ENCODE measurements around the gene NEDD4L.

NEDD4L gene

DNA sequence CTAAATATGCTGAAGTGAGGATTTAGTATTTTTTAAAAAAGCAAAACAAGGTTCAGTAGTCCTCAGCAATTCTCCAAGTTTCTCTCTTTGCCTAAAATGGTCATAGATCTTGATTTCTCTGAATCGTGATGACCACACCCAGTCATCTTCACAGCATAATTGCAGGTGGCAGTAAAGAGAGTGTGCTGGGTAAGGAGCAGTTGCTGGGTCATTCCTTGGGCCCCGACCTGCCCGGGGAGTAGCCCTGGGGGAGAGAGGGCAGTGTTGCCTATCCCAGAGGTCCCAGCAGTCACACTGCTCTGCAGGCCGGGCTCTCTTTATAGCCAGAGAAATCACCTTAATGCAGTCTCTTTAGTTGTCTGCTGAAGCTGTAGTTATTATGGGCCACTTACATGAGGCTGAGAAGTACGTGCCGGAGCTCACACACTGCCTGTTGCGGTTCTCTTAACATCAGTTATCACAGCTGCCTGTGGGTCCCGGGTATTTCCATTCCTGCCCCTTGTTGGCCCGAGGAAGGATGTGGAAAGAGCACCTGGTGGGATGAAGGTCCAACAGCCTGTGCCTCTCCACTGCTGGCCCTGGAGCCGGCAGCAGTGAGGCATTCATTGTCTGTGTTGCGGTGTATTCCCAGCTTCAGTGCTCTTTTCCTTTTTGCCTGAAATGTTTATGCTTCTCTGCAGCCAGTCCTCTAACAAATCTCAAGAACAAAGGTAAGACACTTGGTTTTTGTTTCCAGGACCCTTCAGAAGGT is 354.8 kb downstream of the NEDD4L start:
- no peak for DNase-seq (ENCODE audit: low spot score)

DNA sequence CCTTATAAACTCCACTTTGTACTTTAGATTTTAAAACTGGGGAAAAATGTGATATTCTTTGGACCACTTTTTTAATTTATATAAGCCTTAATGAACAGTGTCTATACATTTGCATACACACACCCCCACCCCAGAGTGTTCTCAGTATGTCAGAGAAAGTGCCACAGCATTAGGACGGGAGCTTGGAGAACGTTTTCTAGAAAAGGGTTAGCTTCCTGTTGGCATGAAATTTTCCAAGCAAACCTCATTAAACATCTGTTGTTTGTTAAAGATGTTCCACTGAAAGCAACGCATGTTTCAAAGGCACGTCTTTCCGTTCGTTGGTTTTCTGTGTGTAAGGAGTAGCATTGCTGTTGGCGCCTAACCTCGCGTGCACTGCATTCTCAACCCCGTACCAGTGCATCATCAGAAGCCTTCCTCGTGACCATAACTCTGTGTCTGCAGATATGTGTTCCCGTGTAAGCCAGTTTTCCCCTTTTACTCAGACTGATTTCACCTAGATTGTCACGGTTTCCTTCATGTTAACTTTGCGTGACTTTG is 356.4 kb downstream of the NEDD4L start:
- DNase-seq (ENCODE audit: low spot score), result no peak

DNA sequence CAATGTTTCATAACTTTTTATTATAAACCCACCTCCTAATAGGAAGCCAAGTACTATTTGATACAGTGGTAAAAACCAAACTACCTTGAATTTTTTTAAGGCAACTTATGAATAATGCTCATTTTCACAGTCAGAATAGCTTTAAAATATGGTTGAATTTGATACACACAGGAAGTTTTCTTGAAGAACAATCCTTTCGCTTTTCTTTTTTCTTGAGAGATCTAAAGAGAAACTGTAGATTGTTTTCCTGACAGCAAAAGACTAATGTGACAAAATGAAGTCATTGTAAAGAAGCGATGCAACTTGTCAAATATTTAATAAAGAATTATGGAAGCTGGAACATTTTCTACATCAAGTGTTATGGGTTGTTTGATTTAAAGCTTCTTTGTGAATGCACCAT is 357.2 kb downstream of the NEDD4L start:
- no peak for DNase-seq (ENCODE audit: low spot score)

DNA sequence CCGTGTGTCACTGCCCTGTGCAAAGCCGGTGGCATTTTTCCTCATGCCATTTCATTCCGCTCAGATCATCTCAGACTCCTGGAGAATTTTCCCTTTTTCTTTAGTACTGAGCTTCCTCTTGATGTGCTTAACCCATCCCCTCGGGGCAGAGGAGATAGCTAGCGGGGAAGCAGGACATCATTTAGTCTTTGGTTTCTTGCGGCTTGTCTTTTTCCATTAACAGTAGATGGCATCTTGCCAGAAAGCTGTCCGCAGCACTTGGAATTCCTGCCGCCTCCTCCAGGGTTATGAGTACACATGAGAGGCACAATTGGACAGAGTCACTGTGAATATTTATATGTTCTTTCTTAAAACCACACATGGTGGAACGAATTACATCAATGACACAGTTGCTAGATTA is 358.2 kb downstream of the NEDD4L start:
- no peak for DNase-seq (ENCODE audit: low spot score)

DNA sequence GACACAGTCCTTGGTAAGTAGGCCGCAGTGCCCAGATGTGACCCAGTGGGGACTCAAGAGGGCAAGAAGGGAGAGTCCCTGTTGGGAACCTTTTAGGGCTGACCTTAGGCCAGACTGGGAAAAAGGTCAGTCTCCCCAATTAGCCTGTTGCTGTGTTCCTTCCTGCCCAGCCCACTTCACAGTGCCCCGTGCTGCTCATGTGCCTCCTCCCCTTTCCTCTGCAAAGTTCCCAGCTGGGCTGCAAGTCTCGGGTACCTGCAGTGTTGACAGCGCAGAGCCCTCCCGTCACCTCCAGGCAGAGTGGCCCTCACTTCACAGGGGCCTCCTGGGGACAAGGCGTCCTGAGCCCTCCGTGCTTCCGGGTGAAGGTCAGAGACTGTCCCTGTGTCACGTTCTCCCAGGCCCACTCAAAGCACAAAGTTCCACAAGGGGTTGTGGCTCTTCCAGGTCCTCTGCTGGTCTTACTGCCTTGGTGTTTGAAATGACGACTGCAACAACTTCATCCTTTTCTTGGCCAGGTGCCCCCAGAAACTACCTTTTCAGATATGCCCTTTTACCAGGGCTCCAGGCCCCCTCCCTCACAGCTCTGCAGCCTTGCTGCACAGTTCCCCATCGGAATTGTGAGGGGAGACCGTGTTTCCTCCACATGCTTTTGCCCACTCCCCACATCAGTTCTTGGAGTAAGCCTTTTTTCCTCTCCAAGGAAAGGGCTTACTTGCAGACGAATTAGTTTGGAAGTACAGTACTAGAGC is 359.1 kb downstream of the NEDD4L start:
- DNase-seq (ENCODE audit: low spot score), result no peak

- no peak for DNase-seq (ENCODE audit: low spot score)
These were observed 359.9 kb downstream of the NEDD4L start for GRCh38 chr18:58403799-58404455.

GRCh38 chr18:58405107-58405898 is 361.3 kb downstream of the NEDD4L start:
- no peak for DNase-seq (ENCODE audit: low spot score)

- no peak for DNase-seq (ENCODE audit: low spot score)
These were observed 363.2 kb downstream of the NEDD4L start for GRCh38 chr18:58407263-58407648.

GRCh38 chr18:58407649-58408407 is 363.8 kb downstream of the NEDD4L start:
- DNase-seq (ENCODE audit: low spot score), result no peak

DNA sequence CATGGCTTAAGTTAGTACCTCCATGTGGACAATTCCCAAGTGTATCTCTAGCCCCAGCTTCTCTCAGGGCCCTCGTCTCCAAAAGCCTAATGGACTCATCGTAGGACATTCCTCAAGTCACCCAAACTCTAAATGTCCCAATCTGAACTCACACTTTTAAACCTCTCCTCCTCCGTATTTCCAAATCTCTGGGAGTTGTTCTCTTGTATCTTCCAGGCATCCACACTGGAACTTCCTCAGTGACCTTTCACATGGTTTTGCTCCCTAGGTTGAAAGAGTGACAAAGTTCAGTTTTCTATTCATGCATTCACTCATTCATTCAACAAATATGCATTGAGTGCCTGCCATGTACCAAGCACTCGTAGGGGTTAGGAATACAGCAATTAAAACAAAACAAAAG is 364.6 kb downstream of the NEDD4L start:
- no peak for DNase-seq (ENCODE audit: low spot score)

GRCh38 chr18:58409802-58410445 is 365.9 kb downstream of the NEDD4L start:
- DNase-seq (ENCODE audit: low spot score), result no peak

- DNase-seq (ENCODE audit: low spot score), result no peak
These were observed 367.3 kb downstream of the NEDD4L start for GRCh38 chr18:58411323-58411722.

- no peak for DNase-seq (ENCODE audit: low spot score)
These were observed 369.0 kb downstream of the NEDD4L start for GRCh38 chr18:58412844-58413666.

DNA sequence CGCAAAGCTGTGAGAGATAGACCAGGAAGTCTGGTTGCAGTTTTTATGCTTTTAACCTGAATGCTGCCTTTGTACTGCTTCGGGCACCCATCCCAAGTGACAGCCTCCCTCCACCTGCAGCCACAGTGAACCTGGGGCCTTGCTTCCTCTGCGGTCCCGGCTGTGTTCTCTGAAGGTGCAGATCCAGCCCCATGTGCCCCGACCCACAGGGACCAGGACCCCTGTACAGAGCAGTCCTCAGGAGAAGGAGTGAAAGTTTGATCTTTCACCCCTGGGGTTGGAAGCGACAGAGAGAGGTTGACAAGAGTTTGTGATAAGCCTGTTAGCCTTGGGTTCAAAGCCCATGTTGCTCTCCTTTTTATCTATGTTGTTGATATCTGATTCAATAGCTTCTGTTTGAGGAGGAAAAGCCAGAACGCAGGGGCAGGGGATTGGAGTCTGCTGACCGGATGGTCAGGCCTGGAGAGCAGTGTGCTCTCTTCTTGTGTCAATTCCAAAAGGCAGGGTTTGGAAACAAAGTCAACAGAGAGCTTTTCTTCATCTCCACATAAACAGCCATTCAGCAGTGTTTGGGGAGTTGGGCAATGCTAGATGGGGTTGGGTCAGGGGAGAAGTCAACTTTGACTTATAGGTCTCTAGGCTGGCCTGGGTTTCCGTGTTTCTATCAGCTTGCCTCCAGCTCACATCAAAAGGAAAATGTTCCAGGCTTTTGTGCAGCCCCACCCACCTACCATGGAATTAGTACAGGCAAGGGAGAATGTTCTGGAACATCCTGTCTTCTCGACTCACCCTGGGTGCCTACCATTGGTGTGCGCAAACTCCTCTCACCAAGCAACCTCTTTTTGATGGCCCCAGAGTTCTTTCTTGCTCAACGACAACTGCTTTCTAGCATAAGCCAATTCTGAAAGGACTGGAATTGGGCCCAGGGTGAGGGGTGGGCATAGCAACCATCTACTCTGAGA is 369.9 kb downstream of the NEDD4L start:
- no peak for DNase-seq (ENCODE audit: low spot score)

DNA sequence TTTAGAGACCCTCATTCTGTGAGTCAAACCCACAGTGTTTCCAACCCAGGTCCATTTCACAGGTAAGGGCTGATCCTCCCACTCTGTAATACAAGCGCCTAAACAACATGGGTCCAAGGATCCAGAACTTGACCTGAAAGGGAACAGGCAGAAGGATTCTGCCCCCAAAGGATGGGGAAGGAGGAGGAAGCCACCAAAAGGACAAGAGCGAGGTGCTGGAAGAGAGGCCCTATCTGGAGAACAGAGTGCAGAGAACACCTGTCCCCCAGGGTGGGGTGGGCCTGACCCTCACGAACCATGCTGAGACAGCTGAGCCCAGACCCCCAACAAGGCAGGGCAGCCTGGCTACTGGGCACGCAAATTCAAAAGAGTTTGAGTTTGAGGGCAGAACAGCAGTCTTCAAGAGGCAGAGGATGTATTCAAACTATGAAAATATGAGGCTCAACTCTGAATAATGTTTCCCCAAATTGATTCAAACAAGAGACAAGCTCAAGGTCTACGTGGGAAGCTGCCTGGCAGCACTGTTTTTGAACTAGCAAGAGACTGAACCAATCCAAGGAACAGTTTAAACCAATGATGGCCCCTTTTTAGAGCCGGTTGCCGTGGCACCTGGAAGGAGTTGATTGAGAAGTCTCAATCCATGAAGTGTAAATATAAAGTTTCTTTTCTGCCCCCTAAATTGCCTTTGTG is 372.1 kb downstream of the NEDD4L start:
- DNase-seq (ENCODE audit: low spot score), result no peak

DNA sequence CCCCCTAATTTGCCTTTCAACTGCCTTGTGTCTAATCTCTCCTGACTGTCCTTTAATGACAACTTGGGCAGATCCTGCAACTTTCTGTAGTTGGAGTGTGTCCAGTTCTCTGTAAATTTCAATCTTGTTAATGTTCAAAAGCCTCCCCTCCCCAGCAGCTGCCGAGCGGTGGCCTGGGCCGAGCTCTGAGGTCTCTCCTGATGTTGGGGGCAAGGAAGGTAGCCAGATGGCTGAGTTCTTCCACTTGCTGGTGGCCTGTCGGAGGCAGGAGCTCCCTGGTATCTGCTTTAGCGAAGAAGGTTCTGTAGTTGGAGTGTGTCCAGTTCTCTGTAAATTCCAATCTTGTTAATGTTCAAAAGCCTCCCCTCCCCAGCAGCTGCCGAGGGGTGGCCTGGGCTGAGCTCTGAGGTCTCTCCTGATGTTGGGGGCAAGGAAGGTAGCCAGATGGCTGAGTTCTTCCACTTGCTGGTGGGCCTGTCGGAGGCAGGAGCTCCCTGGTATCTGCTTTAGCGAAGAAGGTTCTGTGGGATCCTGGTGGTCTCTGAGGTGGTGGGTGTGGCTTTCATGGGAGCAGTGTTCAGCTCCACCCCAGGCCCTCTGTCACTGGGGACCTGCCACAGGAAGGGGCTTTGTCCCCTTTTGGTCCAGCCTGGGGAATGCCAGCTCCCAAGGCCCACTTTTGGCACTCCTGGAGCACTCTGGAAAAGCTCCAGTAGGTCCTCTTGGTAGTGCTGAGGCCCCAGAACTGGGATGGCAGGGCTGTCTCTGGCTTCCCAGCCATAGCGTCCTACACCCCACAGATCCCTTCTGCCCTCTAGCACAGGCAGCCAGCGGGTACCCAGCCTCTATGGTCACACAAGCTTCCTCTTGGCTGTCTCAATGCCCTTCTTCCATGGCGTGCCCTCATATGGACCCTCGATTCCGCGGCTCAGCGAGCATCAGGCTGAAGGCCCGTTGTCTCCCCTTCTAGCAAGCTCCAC is 373.0 kb downstream of the NEDD4L start:
- no peak for DNase-seq (ENCODE audit: low spot score)

GRCh38 chr18:58417752-58418151 is 373.7 kb downstream of the NEDD4L start:
- no peak for DNase-seq (ENCODE audit: low spot score)
